ENCODE data around the gene TACC3. TPM values are rescaled to one million over a fixed set of nuclear protein-coding genes. Genes with fewer than 3 reads are reported as not detected.

Gene TACC3
- total RNA-seq, 1 donor from 2014 or later, result 3.4 TPM

DNA sequence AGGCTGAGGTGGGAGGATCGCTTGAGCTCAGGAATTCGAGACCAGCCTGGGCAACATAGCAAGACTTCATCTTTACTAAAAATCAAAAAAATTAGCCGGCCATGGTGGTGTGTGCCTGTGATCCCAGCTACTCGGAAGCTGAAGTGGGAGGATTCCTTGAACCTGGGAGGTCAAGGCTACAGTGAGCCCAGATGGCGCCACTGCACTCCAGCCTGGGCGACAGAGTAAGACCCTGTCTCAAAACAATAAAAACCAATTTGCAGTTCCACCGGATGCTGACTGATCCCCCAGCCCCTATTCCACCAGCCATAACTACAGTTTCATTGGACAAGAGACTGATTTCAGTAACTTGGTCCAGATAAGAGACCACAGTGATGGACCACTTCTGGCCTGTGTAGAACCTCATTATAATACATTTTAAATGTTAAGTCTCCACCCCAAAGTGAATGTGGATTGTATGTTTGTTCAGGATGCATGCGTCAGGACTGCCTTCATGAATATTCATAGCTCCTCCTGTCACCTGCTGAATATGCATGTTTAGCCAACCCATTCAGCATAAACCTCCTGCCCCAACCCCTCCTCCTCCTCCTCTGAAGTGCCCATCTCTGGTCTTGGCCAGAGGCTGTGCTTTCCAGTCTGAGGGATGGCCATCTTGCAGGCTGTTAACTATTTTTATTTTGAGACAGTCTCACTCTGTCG is 6.9 kb upstream of the TACC3 start:
- FAIRE-seq (no peak), DNase-seq (ENCODE audit: low read depth) (peak; percentile 37)
- H3K36me3 ChIP-seq (ENCODE audit: control insufficient read depth, insufficient read depth, low read length), result peaks cover 8% of the 10 kb centered on the region
- TF ChIP-seq, protein P1, sequence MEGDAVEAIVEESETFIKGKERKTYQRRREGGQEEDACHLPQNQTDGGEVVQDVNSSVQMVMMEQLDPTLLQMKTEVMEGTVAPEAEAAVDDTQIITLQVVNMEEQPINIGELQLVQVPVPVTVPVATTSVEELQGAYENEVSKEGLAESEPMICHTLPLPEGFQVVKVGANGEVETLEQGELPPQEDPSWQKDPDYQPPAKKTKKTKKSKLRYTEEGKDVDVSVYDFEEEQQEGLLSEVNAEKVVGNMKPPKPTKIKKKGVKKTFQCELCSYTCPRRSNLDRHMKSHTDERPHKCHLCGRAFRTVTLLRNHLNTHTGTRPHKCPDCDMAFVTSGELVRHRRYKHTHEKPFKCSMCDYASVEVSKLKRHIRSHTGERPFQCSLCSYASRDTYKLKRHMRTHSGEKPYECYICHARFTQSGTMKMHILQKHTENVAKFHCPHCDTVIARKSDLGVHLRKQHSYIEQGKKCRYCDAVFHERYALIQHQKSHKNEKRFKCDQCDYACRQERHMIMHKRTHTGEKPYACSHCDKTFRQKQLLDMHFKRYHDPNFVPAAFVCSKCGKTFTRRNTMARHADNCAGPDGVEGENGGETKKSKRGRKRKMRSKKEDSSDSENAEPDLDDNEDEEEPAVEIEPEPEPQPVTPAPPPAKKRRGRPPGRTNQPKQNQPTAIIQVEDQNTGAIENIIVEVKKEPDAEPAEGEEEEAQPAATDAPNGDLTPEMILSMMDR (IDR thresholded peaks at IDR 0.05; ENCODE audit: insufficient read depth, low read length, severe bottlenecking), result no peak
- H3K4me3 ChIP-seq (ENCODE audit: low read depth, low read length), result no peak overlapping the region
- no peaks in the 10 kb centered on the region for H3K27me3 ChIP-seq (ENCODE audit: control insufficient read depth, insufficient read depth, low read length)

DNA sequence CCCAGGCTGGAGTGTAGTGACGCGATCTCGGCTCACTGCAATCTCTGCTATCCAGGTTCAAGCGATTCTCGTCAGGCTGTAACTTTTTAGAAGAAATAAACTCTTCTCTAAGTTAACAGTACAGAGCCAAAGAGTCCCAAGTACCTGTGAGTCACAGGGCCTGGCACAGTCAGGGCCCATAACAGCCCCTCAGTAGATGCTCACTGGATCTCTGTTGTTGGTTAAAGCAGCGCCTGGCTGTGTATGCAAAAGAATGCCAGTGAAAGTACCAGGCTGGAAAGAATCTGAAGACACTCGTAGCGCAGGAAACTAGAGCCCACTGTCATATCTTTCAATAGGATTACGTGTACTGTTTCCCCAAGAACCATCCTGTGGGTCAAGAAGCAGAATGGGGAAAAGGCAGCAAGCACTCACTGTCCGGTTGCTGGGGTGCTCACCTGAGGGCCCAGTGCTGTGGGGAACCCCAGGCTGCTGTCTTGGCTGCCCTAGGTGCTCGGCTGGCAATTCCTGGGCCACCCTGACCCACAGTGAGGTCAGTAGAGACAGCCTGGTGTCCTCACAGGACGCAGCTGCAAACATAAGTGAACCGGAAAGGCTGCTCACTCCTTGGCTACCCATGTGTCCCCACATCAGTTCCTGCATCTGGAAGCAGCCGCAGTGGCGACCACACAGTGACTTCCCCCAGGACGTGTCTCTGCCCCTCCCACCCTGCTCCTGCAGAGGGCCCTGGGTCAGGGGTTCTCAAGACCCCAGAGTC is 6.1 kb upstream of the TACC3 start:
- no peaks in the 10 kb centered on the region for H3K27me3 ChIP-seq (ENCODE audit: control insufficient read depth, insufficient read depth, low read length)
- TF ChIP-seq, protein P1 (IDR thresholded peaks at IDR 0.05; ENCODE audit: insufficient read depth, low read length, severe bottlenecking), result no peak
- H3K4me3 ChIP-seq (ENCODE audit: low read depth, low read length), result no peak overlapping the region
- DNase-seq (ENCODE audit: low read depth) (no peak), FAIRE-seq (no peak)
- H3K36me3 ChIP-seq (ENCODE audit: control insufficient read depth, insufficient read depth, low read length), result peaks cover 8% of the 10 kb centered on the region

DNA sequence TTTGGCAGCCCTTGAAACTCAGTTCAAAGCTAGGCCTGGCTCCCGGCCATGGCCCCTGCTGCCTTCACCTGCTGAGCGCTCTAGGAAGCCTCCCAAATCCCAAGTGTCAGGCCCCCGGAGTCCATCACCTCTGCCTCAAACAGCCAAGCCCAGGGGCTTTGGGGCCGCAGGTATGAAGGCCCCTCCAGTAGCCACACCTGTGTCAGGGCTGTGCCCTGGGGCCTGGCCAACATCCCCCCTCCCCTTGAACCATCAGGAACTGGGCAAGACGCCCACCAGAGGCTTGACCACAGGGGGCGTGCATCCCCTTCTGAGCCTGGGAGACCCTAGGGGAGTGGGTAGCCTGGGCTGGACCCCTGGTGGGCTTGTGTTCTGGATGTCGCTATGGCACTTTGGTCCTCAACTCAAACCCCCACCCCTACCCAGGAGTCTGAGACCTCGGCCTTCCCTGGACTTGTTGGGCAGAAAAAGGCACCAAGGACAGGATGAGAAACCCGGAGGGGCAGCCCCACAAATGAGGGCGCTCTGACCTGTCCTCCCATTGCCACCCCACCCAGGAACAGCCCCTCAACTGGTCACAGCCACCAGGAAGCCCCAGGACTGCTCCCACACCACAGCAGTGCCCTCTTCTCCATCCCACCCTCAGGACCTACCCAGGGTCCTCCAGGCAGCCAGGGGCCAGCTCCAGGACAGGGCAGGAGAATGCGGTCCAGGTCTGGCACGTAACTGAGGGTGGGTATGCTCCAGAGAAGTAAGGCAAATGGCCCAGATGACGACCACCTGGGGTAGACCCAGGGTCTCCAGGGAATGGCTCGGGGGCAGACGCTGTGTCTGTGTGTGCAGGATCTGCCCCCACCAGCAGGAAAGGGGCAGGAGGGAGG is 5.0 kb upstream of the TACC3 start:
- TF ChIP-seq, protein P1 (IDR thresholded peaks at IDR 0.05; ENCODE audit: insufficient read depth, low read length, severe bottlenecking), result no peak
- FAIRE-seq (no peak), DNase-seq (ENCODE audit: low read depth) (no peak)
- Histone ChIP-seq H3K4me3 (ENCODE audit: low read depth, low read length) (no peak overlapping the region), H3K27me3 (ENCODE audit: control insufficient read depth, insufficient read depth, low read length) (no peaks in the 10 kb centered on the region), H3K36me3 (ENCODE audit: control insufficient read depth, insufficient read depth, low read length) (peaks cover 6% of the 10 kb centered on the region)

DNA sequence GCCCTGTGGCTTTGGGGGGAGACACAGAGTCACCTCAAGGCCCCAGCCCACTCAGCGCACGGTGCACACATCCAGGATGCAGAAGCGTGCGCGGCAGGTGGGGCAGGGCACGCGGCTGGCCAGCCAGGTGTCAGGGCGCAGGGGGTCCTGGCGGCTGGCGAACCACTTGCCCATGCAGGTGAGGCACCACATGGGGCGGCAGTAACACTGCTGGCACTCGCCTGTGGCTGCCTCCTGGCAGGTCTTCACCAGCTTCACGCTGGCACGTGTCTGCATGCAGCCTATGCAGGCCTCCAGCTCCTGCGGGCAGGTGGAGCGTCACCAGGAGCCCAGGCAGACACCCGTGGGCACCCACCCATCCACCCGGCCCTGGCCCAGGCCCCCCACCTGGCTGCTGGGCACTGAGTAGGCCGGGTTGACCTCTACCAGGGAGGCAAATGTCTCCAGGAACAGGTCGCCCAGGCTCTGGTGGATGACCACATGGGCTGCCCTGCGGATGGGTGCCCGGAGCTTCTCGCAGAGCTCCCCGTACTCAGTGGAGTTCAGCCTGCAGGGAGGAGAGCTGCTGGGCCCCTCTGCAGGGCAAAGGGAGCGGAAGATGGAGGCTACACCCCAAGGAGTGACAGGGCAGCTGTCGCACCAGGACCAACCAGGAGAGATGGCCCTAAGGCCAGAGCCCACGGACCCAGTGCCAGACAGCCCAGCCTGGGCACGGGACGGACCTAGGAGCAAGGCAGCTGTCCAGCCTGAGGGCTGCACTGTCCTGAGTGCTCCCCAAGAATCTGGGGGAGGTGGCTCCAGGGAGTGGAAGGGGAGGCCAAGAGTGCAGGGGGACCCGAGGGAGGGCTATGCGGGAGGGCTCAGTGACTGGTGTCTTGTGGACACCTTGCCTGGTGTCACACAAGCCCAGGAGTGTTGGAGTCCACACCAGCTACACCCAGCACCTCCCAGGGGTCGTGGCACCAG is 3.9 kb upstream of the TACC3 start:
- Histone ChIP-seq H3K27me3 (ENCODE audit: control insufficient read depth, insufficient read depth, low read length) (no peaks in the 10 kb centered on the region), H3K4me3 (ENCODE audit: low read depth, low read length) (no peak overlapping the region), H3K36me3 (ENCODE audit: control insufficient read depth, insufficient read depth, low read length) (peaks cover 6% of the 10 kb centered on the region)
- FAIRE-seq (no peak), DNase-seq (ENCODE audit: low read depth) (no peak)
- TF ChIP-seq, protein P1 (IDR thresholded peaks at IDR 0.05; ENCODE audit: insufficient read depth, low read length, severe bottlenecking), result no peak

Data from bronchial epithelial cell (primary cell).